Type B pancreatic cell (in vitro differentiated cells): ENCODE data around the gene MACROD1. TPM values are rescaled to one million over a fixed set of nuclear protein-coding genes. Genes with fewer than 3 reads are reported as not detected.

Source experiments
- DNase-seq: peaks from one replicate; pipeline ENCODE4 v3.0.0; 2021; ENCODE audit warnings: mixed read lengths; ENCODE audit not compliant: unreplicated experiment; ENCODE audit errors: extremely low spot score
- H3K27ac Mint-ChIP-seq: 2 replicates; pipeline ENCODE4 v1.8.0; 2021; ENCODE audit warnings: mild to moderate bottlenecking, mixed read lengths
- H3K27me3 Mint-ChIP-seq: 2 replicates; pipeline ENCODE4 v1.8.0; 2021; ENCODE audit warnings: mixed read lengths
- H3K36me3 Mint-ChIP-seq: 2 replicates; pipeline ENCODE4 v1.8.0; 2021; ENCODE audit warnings: mixed read lengths
- H3K4me1 Mint-ChIP-seq: one replicate; pipeline ENCODE4 v1.8.0; 2021; ENCODE audit warnings: mixed read lengths; ENCODE audit not compliant: unreplicated experiment
- H3K4me3 Mint-ChIP-seq: 2 replicates; pipeline ENCODE4 v1.8.0; 2021; ENCODE audit warnings: mild to moderate bottlenecking, mixed read lengths
- H3K9me3 Mint-ChIP-seq: 2 replicates; pipeline ENCODE4 v1.8.0; 2021; ENCODE audit warnings: mixed read lengths
- CTCF ChIP-seq: fragments of 200-600 bp; sonication (generic); conservative IDR thresholded peaks from 2 replicates; pipeline ENCODE4 v1.5.0; 2021; ENCODE audit warnings: antibody characterized with exemption, mild to moderate bottlenecking
- total RNA-seq: library from RNA; stranded (reverse); gene quantifications from 2 replicates; pipeline ENCODE4 v1.2.1, GENCODE V29; 2021; ENCODE audit warnings: low replicate concordance

MACROD1 gene
- total RNA-seq, 1 donor from 2014 or later = 21.1 TPM

DNA sequence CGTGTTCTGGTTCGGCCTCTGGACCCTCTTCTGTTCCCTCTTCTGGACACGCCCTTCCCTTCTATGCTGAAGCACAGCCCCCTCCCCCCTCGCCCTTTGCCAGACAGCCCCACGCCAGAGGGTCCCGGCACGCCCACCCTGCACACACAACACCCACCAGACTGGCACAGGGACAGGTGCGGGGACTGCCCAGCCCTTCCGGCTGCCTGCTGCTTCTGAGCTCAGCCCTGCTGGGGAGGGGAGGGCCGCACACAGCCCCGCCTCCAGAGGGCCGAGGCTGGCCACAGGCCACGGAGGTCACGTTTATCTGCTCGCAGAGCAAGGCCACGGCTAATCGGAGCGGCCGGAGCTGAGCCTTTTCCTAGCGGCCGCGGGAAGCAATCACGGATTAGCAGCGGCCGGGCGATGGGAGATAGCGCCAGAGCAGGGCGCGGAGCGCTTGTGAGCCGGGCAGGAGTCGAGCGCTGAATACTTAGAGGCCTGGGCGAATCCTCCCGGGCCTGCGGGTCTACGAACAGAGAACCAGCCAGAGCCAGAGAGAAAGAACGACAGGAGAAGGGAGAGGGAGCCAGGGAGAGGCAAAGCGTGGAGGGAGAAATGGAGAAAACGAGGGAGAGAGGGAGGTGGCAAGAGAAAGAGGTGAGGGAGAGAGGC, 158.2 kb downstream of the MACROD1 start:
- H3K4me3 Mint-ChIP-seq = peak overlapping the region; percentile 82
- no peaks in the 10 kb centered on the region for H3K36me3 Mint-ChIP-seq
- H3K27me3 Mint-ChIP-seq = peaks cover 22% of the 10 kb centered on the region
- DNase-seq = peak; percentile 83
- peak; percentile 73 for TF ChIP-seq CTCF
- no peaks in the 10 kb centered on the region for H3K9me3 Mint-ChIP-seq
- peak overlapping the region; percentile 35 for H3K27ac Mint-ChIP-seq
- H3K4me1 Mint-ChIP-seq = peaks cover 28% of the 10 kb centered on the region

DNA sequence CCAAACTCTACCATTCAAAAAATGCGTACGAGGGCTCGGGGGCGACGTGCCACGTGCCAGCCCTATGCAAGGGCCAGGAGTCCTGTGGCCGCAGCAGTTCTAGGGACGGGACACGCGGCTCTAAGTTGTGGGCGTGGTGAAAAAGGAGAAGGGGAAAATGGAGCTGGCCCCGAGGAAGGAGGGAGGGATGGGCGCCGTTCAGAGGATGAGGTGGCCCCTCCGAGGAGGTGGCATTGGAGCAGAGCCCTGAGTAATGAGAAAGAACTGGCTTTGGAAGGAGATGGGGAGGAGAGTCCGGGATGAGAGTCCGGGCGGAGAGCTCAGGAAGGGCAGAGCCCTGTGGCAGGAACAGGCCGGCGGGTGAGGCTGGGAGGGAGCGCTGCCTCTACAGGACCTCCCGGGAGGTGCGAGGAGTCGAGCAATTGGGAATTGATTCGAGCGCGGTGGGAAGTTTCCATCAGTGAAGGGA, 158.7 kb downstream of the MACROD1 start:
- DNase-seq = no peak
- Mint-ChIP-seq H3K4me3 (peak overlapping the region; percentile 82), H3K4me1 (peaks cover 28% of the 10 kb centered on the region), H3K36me3 (no peaks in the 10 kb centered on the region), H3K27ac (peak overlapping the region; percentile 22), H3K9me3 (no peaks in the 10 kb centered on the region), H3K27me3 (peaks cover 22% of the 10 kb centered on the region)
- no peak for TF ChIP-seq CTCF

DNA sequence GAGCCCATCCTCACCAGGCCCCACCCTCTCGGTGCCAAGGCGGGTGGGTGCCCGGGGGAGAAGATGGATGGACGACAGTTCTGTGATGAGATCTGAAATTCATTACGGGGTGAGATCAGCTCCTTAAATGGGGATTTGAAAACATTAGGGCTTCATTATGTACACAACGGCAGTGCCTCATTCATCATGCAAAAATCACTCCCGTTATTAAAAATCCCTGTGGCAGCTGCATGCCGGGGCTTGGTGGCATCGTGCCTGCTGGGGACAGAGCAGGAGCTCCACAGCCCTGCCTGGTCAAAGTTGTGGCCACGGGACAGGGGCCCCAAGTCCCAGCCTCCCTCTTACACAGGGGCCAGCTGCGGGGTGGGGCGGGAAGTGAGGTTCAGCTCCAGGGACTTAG, 159.5 kb downstream of the MACROD1 start:
- no peaks in the 10 kb centered on the region for H3K36me3 Mint-ChIP-seq
- DNase-seq = no peak
- H3K27me3 Mint-ChIP-seq = peaks cover 22% of the 10 kb centered on the region
- H3K9me3 Mint-ChIP-seq = no peaks in the 10 kb centered on the region
- TF ChIP-seq CTCF = no peak
- peaks cover 33% of the 10 kb centered on the region for H3K4me1 Mint-ChIP-seq
- peak overlapping the region; percentile 57 for H3K4me3 Mint-ChIP-seq
- H3K27ac Mint-ChIP-seq = peak overlapping the region; percentile 53

DNA sequence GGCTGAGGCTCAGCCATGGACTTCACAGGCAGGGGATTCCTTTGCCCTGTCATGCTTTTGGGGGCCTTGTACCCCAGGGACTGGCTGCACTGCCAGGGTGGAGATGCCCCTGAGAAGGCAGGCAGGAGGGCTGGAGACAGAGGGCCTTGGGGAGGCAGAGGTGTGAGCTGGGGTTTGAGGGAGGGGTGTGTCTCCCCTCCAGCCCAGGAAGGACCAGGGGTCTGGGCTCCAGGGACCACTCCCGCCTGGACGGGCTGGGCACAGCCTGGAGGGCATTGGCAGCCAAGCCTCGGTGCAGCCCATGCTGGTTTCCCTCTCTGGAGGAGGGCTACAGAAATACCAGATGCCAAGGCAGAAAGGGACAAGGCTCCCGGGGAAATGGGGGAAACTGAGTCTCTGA, 160.2 kb downstream of the MACROD1 start:
- no peak overlapping the region for H3K4me3 Mint-ChIP-seq
- no peaks in the 10 kb centered on the region for H3K36me3 Mint-ChIP-seq
- no peak for TF ChIP-seq CTCF
- H3K27me3 Mint-ChIP-seq = peaks cover 22% of the 10 kb centered on the region
- peaks cover 33% of the 10 kb centered on the region for H3K4me1 Mint-ChIP-seq
- H3K9me3 Mint-ChIP-seq = no peaks in the 10 kb centered on the region
- DNase-seq = no peak
- no peak overlapping the region for H3K27ac Mint-ChIP-seq

- peaks cover 33% of the 10 kb centered on the region for H3K4me1 Mint-ChIP-seq
- DNase-seq = no peak
- H3K36me3 Mint-ChIP-seq = no peaks in the 10 kb centered on the region
- H3K27me3 Mint-ChIP-seq = peaks cover 22% of the 10 kb centered on the region
- no peaks in the 10 kb centered on the region for H3K9me3 Mint-ChIP-seq
- no peak overlapping the region for H3K4me3 Mint-ChIP-seq
- no peak overlapping the region for H3K27ac Mint-ChIP-seq
- TF ChIP-seq CTCF = no peak
Observed at GRCh38 chr11:64004590-64004984, 161.3 kb downstream of the MACROD1 start.
